ENCODE results near the gene TEX101. TPM values are rescaled to one million over a fixed set of nuclear protein-coding genes. Genes with fewer than 3 reads are reported as not detected.
"Not testable (repeated sequence)": the region's sequence is repeated elsewhere in the genome, so short reads cannot be mapped to it uniquely, and the experiment has no call there.

The TEX101 gene
- total and polyA plus RNA-seq, 8 donors, result 0.28 TPM; not detected in 7

- no peak for TF ChIP-seq POLR2AphosphoS5 (IDR thresholded peaks at IDR 0.05)
- no peak for TF ChIP-seq CTCF (IDR thresholded peaks at IDR 0.05)
- no peak for TF ChIP-seq POLR2A (IDR thresholded peaks at IDR 0.05)
- no peak for TF ChIP-seq EP300 (IDR thresholded peaks at IDR 0.05)
- Histone ChIP-seq H3K4me3 (no peak overlapping the region), H3K27ac (no peak overlapping the region), H3K4me1 (peaks cover 9 to 19% (median 11%) of the 10 kb centered on the region in 4 donors), H3K36me3 (no peaks in the 10 kb centered on the region), H3K9me3 (no peaks in the 10 kb centered on the region), H3K27me3 (no peaks in the 10 kb centered on the region)
- DNase-seq, result no peak
- intact Hi-C loops (cut with DNase I; ENCODE audit: low total_unique reads), result no loop called here
- WGBS, 5 donors, result 72 to 99% (median 95%) methylated on average over 6 of the region's 6 CpGs
Observed at GRCh38 chr19:43433689-43434088, 19.0 kb downstream of the TEX101 start.

- Histone ChIP-seq H3K27me3 (no peaks in the 10 kb centered on the region), H3K36me3 (no peaks in the 10 kb centered on the region), H3K4me1 (peaks cover 7 to 16% (median 11%) of the 10 kb centered on the region in 4 donors), H3K9me3 (no peaks in the 10 kb centered on the region), H3K4me3 (no peak overlapping the region), H3K27ac (no peak overlapping the region)
- intact Hi-C loops (cut with DNase I; ENCODE audit: low total_unique reads), result no loop called here
- no peak for DNase-seq
- 79 to 89% (median 87%) methylated on average over 3 of the region's 3 CpGs for WGBS, 5 donors
- TF ChIP-seq POLR2A (IDR thresholded peaks at IDR 0.05) (no peak), CTCF (IDR thresholded peaks at IDR 0.05) (no peak), EP300 (IDR thresholded peaks at IDR 0.05) (no peak), POLR2AphosphoS5 (IDR thresholded peaks at IDR 0.05) (no peak)
Observed at GRCh38 chr19:43435775-43436174, 21.1 kb downstream of the TEX101 start.

GRCh38 chr19:43437284-43437683, 22.6 kb downstream of the TEX101 start:
- H3K27ac ChIP-seq; H3K9me3 ChIP-seq; H3K4me3 ChIP-seq; DNase-seq; H3K27me3 ChIP-seq; intact Hi-C loops (cut with DNase I; ENCODE audit: low total_unique reads); H3K36me3 ChIP-seq: not testable (repeated sequence)
- WGBS, 5 donors, result 86 to 92% (median 91%) methylated on average over 11 of the region's 11 CpGs
- peaks cover 7 to 16% (median 11%) of the 10 kb centered on the region in 4 donors for H3K4me1 ChIP-seq

GRCh38 chr19:43437712-43438111, 23.0 kb downstream of the TEX101 start:
- Histone ChIP-seq H3K4me1 (peaks cover 7 to 16% (median 11%) of the 10 kb centered on the region in 4 donors), H3K4me3 (no peak overlapping the region), H3K9me3 (no peaks in the 10 kb centered on the region), H3K36me3 (no peaks in the 10 kb centered on the region), H3K27ac (no peak overlapping the region), H3K27me3 (no peaks in the 10 kb centered on the region)
- TF ChIP-seq POLR2A (IDR thresholded peaks at IDR 0.05) (no peak), EP300 (IDR thresholded peaks at IDR 0.05) (no peak), CTCF (IDR thresholded peaks at IDR 0.05) (no peak), POLR2AphosphoS5 (IDR thresholded peaks at IDR 0.05) (no peak)
- intact Hi-C loops (cut with DNase I; ENCODE audit: low total_unique reads), result no loop called here
- DNase-seq, result no peak
- WGBS, 5 donors, result 87 to 98% (median 94%) methylated on average over 6 of the region's 6 CpGs

GRCh38 chr19:43438291-43439031, 23.8 kb downstream of the TEX101 start:
- peak overlapping the region in 2 of 5 donors; percentile 18 to 22 for H3K27ac ChIP-seq
- H3K4me1 ChIP-seq, result peaks cover 7 to 16% (median 11%) of the 10 kb centered on the region in 4 donors
- H3K36me3 ChIP-seq, result no peaks in the 10 kb centered on the region
- 47 to 55% (median 53%) methylated on average over 9 of the region's 9 CpGs for WGBS, 5 donors
- no peaks in the 10 kb centered on the region for H3K9me3 ChIP-seq
- TF ChIP-seq POLR2AphosphoS5 (IDR thresholded peaks at IDR 0.05), result peak in 1 of 3 donors; percentile 27
- TF ChIP-seq CTCF (IDR thresholded peaks at IDR 0.05), result no peak
- H3K27me3 ChIP-seq, result no peaks in the 10 kb centered on the region
- peak; percentile 28 to 80 for DNase-seq
- intact Hi-C loops (cut with DNase I; ENCODE audit: low total_unique reads), result no loop called here
- H3K4me3 ChIP-seq, result no peak overlapping the region
